ENCODE measurements around the gene SNORC. TPM values are rescaled to one million over a fixed set of nuclear protein-coding genes. Genes with fewer than 3 reads are reported as not detected.

SNORC gene
- total RNA-seq, 1 experiment from 2014 or later, result 7.8 TPM

DNA sequence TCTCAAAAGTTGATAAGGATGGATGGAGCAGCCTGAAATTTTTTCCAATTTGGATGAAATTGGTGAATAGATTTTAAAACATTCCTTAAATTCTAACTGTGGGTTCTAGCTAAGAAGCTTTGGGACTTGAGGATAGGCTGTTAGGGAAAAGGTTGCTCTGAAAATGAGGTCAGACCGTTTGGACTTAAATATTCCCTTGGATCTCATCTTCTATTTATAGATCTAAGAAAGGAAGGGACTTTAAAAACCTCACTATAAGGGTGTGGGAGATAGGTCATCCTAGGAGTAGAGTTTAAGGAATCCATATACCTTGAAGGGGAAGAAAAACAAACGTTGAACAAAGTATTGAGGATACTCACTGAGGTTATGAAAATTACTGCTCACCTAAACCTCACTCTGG lies 17.4 kb upstream of the SNORC start:
- no peak overlapping the region for H3K27ac Mint-ChIP-seq (ENCODE audit: low read depth, unreplicated experiment)
- no peaks in the 10 kb centered on the region for H3K9me3 Mint-ChIP-seq (ENCODE audit: unreplicated experiment)
- H3K4me1 Mint-ChIP-seq (ENCODE audit: insufficient read depth, unreplicated experiment), result peaks cover 28% of the 10 kb centered on the region
- H3K36me3 Mint-ChIP-seq (ENCODE audit: insufficient read depth, unreplicated experiment), result peaks cover 83% of the 10 kb centered on the region
- intact Hi-C loops (cut with micrococcal nuclease), result loop anchor here (2.0 to 5.0 kb wide), 3 partner anchors 130 to 245 kb away; no protein-coding TSS in a partner anchor
- no peaks in the 10 kb centered on the region for H3K27me3 Mint-ChIP-seq (ENCODE audit: insufficient read depth, unreplicated experiment)
- POLR2A ChIA-PET, result interaction anchor here (3.7 kb wide), 1 partner anchor 399 kb away, joined by 24 read pairs; the partner anchor contains the start of gene ATG16L1
- CTCF ChIA-PET, result interaction anchor here (0.7 to 3.5 kb wide), 10 partner anchors 9 to 398 kb away, joined by 3 to 23 read pairs (median 4); partner anchors contain the start of gene ATG16L1
- DNase-seq (ENCODE audit: unreplicated experiment), result no peak
- TF ChIP-seq, protein P1, sequence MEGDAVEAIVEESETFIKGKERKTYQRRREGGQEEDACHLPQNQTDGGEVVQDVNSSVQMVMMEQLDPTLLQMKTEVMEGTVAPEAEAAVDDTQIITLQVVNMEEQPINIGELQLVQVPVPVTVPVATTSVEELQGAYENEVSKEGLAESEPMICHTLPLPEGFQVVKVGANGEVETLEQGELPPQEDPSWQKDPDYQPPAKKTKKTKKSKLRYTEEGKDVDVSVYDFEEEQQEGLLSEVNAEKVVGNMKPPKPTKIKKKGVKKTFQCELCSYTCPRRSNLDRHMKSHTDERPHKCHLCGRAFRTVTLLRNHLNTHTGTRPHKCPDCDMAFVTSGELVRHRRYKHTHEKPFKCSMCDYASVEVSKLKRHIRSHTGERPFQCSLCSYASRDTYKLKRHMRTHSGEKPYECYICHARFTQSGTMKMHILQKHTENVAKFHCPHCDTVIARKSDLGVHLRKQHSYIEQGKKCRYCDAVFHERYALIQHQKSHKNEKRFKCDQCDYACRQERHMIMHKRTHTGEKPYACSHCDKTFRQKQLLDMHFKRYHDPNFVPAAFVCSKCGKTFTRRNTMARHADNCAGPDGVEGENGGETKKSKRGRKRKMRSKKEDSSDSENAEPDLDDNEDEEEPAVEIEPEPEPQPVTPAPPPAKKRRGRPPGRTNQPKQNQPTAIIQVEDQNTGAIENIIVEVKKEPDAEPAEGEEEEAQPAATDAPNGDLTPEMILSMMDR (IDR thresholded peaks at IDR 0.05; ENCODE audit: unreplicated experiment), result no peak
- no TSS peak for BruUV-seq (replicated peaks)
- H3K4me3 Mint-ChIP-seq (ENCODE audit: unreplicated experiment), result no peak overlapping the region

GRCh38 chr2:232854082-232854481 lies 16.0 kb upstream of the SNORC start:
- DNase-seq (ENCODE audit: unreplicated experiment), result peak; percentile 97
- CTCF ChIA-PET, result interaction anchor here (0.7 to 3.5 kb wide), 10 partner anchors 8 to 408 kb away, joined by 3 to 23 read pairs (median 6); partner anchors contain the start of gene ATG16L1
- Mint-ChIP-seq H3K27ac (ENCODE audit: low read depth, unreplicated experiment) (no peak overlapping the region), H3K9me3 (ENCODE audit: unreplicated experiment) (no peaks in the 10 kb centered on the region), H3K4me1 (ENCODE audit: insufficient read depth, unreplicated experiment) (peaks cover 28% of the 10 kb centered on the region), H3K4me3 (ENCODE audit: unreplicated experiment) (no peak overlapping the region), H3K36me3 (ENCODE audit: insufficient read depth, unreplicated experiment) (peaks cover 83% of the 10 kb centered on the region), H3K27me3 (ENCODE audit: insufficient read depth, unreplicated experiment) (no peaks in the 10 kb centered on the region)
- no TSS peak for BruUV-seq (replicated peaks)
- TF ChIP-seq, protein P1 (IDR thresholded peaks at IDR 0.05; ENCODE audit: unreplicated experiment), result no peak
- POLR2A ChIA-PET, result interaction anchor here (0.6 to 3.7 kb wide), 4 partner anchors 156 to 397 kb away, joined by 3 to 24 read pairs (median 4); partner anchors contain the start of gene ATG16L1
- intact Hi-C loops (cut with micrococcal nuclease), result loop anchor here (1.0 to 5.0 kb wide), 3 partner anchors 128 to 397 kb away; partner anchors contain the start of gene ATG16L1

DNA sequence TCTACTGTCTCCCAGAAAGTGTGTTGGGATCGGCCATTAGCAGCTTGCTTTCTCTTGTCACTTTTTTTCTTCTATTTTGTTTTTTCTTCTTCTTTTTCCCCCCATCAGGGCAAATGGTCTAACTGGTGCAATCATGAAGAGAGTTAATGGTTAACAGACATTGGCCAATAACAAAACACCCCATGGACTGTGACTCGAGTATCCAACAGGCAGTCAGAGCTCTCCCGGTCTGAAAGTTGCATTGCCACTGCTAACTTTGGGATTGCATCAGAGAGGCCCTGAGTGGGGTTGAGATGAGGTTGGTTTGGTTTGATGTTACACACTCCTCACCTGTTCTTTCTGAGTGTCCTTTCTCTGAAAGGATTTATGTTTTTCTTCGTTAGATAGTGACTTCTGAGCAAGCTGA lies 12.9 kb upstream of the SNORC start:
- ChIA-PET CTCF (interaction anchor here (1.1 to 1.8 kb wide), 2 partner anchors 197 to 394 kb away, joined by 3 read pairs; partner anchors contain the start of gene ATG16L1), POLR2A (interaction anchor here (0.7 to 1.0 kb wide), 2 partner anchors 173 to 393 kb away, joined by 3 to 7 read pairs; no protein-coding TSS in a partner anchor)
- H3K9me3 Mint-ChIP-seq (ENCODE audit: unreplicated experiment), result no peaks in the 10 kb centered on the region
- no peaks in the 10 kb centered on the region for H3K27me3 Mint-ChIP-seq (ENCODE audit: insufficient read depth, unreplicated experiment)
- DNase-seq (ENCODE audit: unreplicated experiment), result peak; percentile 11
- TF ChIP-seq, protein P1 (IDR thresholded peaks at IDR 0.05; ENCODE audit: unreplicated experiment), result no peak
- intact Hi-C loops (cut with micrococcal nuclease), result no loop called here
- H3K4me3 Mint-ChIP-seq (ENCODE audit: unreplicated experiment), result no peak overlapping the region
- peaks cover 21% of the 10 kb centered on the region for H3K4me1 Mint-ChIP-seq (ENCODE audit: insufficient read depth, unreplicated experiment)
- peaks cover 82% of the 10 kb centered on the region for H3K36me3 Mint-ChIP-seq (ENCODE audit: insufficient read depth, unreplicated experiment)
- TSS peak; percentile 50 for BruUV-seq (replicated peaks)
- peak overlapping the region; percentile 67 for H3K27ac Mint-ChIP-seq (ENCODE audit: low read depth, unreplicated experiment)

GRCh38 chr2:232859385-232859916 lies 10.6 kb upstream of the SNORC start:
- DNase-seq (ENCODE audit: unreplicated experiment), result no peak
- CTCF ChIA-PET, result interaction anchor here (0.6 to 1.2 kb wide), 4 partner anchors 170 to 313 kb away, joined by 3 to 4 read pairs (median 3); no protein-coding TSS in a partner anchor
- POLR2A ChIA-PET, result no interaction called here
- H3K27me3 Mint-ChIP-seq (ENCODE audit: insufficient read depth, unreplicated experiment), result no peaks in the 10 kb centered on the region
- H3K36me3 Mint-ChIP-seq (ENCODE audit: insufficient read depth, unreplicated experiment), result peaks cover 77% of the 10 kb centered on the region
- TF ChIP-seq, protein P1 (IDR thresholded peaks at IDR 0.05; ENCODE audit: unreplicated experiment), result no peak
- H3K9me3 Mint-ChIP-seq (ENCODE audit: unreplicated experiment), result no peaks in the 10 kb centered on the region
- no peak overlapping the region for H3K27ac Mint-ChIP-seq (ENCODE audit: low read depth, unreplicated experiment)
- intact Hi-C loops (cut with micrococcal nuclease), result no loop called here
- no peak overlapping the region for H3K4me3 Mint-ChIP-seq (ENCODE audit: unreplicated experiment)
- BruUV-seq (replicated peaks), result no TSS peak
- H3K4me1 Mint-ChIP-seq (ENCODE audit: insufficient read depth, unreplicated experiment), result peaks cover 13% of the 10 kb centered on the region

Data from MCF 10A (cell line).